Adrenal gland (tissue), 5 donors: Measurements from ENCODE around the gene ABHD12B.

Source experiments
- POLR2A ChIP-seq, 2 donors: fragments of 450-650 bp; IDR thresholded peaks; one replicate each; pipeline ENCODE4 v1.6.1; 2017; ENCODE audit warnings: antibody characterized with exemption in 2 of 2, mild to moderate bottlenecking in 2 of 2, moderate library complexity in 1 of 2
- TF ChIP-seq, protein P1 (sequence below), 6 experiments: fragments of 450-650 bp in 4 of 6; fragments of 200-600 bp in 2 of 6; sonication (generic) in 1 of 6; IDR thresholded peaks; 1 replicate in 5 of 6; 2 replicates in 1 of 6; pipeline versions ENCODE4 v1.5.1 to v1.8.0; 2016 to 2021; ENCODE audit warnings: antibody characterized with exemption in 6 of 6, mild to moderate bottlenecking in 2 of 6, moderate library complexity in 1 of 6
- donor health status: DM: no; HTN: no; CAD: no.

DNA sequence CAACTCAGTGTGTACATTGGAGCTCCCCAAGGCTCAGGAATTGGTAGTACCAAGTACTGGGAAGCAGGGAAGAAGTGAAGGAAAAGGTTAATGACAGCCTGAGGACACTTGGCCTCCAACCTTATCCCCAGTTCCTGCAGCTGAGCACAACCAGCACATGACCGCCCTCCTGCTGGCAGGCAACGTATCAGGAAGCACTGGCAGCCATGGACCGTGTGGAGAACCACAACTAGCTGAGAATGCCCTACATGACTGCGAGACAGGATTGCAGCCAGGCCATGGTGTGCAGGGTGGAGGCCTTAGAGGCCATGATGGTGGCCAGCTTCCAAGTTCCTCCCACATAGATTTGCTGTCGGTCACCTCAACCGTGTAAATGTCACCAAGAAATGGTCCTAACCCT lies 45.6 kb downstream of the ABHD12B start:
- TF ChIP-seq, protein P1, sequence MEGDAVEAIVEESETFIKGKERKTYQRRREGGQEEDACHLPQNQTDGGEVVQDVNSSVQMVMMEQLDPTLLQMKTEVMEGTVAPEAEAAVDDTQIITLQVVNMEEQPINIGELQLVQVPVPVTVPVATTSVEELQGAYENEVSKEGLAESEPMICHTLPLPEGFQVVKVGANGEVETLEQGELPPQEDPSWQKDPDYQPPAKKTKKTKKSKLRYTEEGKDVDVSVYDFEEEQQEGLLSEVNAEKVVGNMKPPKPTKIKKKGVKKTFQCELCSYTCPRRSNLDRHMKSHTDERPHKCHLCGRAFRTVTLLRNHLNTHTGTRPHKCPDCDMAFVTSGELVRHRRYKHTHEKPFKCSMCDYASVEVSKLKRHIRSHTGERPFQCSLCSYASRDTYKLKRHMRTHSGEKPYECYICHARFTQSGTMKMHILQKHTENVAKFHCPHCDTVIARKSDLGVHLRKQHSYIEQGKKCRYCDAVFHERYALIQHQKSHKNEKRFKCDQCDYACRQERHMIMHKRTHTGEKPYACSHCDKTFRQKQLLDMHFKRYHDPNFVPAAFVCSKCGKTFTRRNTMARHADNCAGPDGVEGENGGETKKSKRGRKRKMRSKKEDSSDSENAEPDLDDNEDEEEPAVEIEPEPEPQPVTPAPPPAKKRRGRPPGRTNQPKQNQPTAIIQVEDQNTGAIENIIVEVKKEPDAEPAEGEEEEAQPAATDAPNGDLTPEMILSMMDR (IDR thresholded peaks at IDR 0.05): no peak
- TF ChIP-seq POLR2A (IDR thresholded peaks at IDR 0.05): no peak
